Right lobe of liver (tissue), 4 donors: ENCODE measurements around the gene FUNDC1.

ENCODE experiments used
- POLR2A ChIP-seq: fragments of 450-650 bp; IDR thresholded peaks from one replicate; pipeline ENCODE4 v1.6.1; 2017; ENCODE audit warnings: antibody characterized with exemption, mild to moderate bottlenecking
- TF ChIP-seq, protein P1 (sequence below), 4 donors: fragments of 200-600 bp in 3 of 4; fragments of 450-650 bp in 1 of 4; IDR thresholded peaks; one replicate each; pipeline versions ENCODE4 v1.5.1 to v1.8.0; 2016 to 2022; ENCODE audit warnings: antibody characterized with exemption in 4 of 4, mild to moderate bottlenecking in 2 of 4
- donor health status: DM: no; HTN: no; CAD: no.
- donor health status: DM: no; HTN: no; CAD: no.
- donor health status: DM: no; HTN: yes; CAD: no.

DNA sequence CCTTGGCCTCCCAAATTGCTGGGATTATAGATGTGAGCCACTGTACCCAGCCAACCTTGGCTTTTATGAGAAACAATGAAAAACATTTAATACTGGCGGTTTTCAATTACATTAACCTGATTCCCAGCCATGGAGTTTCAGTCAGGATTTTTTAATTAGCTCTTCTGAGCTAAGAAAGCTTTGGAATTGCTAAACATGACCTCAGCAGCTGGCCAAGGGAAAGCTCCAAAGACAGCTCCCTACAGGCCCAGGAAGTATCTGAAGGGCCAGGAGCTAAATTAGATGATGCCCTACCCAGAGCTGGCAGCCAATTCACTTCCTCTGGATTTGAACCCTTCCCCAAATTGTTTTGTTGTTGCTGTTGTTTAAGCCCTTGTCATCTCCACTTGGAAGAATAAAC is 26.5 kb upstream of the FUNDC1 start:
- TF ChIP-seq, protein P1, sequence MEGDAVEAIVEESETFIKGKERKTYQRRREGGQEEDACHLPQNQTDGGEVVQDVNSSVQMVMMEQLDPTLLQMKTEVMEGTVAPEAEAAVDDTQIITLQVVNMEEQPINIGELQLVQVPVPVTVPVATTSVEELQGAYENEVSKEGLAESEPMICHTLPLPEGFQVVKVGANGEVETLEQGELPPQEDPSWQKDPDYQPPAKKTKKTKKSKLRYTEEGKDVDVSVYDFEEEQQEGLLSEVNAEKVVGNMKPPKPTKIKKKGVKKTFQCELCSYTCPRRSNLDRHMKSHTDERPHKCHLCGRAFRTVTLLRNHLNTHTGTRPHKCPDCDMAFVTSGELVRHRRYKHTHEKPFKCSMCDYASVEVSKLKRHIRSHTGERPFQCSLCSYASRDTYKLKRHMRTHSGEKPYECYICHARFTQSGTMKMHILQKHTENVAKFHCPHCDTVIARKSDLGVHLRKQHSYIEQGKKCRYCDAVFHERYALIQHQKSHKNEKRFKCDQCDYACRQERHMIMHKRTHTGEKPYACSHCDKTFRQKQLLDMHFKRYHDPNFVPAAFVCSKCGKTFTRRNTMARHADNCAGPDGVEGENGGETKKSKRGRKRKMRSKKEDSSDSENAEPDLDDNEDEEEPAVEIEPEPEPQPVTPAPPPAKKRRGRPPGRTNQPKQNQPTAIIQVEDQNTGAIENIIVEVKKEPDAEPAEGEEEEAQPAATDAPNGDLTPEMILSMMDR (IDR thresholded peaks at IDR 0.05) = no peak
- TF ChIP-seq POLR2A = no peak
